DMS114 treated with DMSO at 0.1 percent for 48 hours (cell line): ENCODE data around the gene IRAK3.

Experiments
- DNase-seq: peaks from one replicate; lab custom pipeline; 2025; ENCODE audit not compliant: unreplicated experiment; lab: John Stamatoyannopoulos, UW

Gene IRAK3, protein sequence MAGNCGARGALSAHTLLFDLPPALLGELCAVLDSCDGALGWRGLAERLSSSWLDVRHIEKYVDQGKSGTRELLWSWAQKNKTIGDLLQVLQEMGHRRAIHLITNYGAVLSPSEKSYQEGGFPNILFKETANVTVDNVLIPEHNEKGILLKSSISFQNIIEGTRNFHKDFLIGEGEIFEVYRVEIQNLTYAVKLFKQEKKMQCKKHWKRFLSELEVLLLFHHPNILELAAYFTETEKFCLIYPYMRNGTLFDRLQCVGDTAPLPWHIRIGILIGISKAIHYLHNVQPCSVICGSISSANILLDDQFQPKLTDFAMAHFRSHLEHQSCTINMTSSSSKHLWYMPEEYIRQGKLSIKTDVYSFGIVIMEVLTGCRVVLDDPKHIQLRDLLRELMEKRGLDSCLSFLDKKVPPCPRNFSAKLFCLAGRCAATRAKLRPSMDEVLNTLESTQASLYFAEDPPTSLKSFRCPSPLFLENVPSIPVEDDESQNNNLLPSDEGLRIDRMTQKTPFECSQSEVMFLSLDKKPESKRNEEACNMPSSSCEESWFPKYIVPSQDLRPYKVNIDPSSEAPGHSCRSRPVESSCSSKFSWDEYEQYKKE

DNA sequence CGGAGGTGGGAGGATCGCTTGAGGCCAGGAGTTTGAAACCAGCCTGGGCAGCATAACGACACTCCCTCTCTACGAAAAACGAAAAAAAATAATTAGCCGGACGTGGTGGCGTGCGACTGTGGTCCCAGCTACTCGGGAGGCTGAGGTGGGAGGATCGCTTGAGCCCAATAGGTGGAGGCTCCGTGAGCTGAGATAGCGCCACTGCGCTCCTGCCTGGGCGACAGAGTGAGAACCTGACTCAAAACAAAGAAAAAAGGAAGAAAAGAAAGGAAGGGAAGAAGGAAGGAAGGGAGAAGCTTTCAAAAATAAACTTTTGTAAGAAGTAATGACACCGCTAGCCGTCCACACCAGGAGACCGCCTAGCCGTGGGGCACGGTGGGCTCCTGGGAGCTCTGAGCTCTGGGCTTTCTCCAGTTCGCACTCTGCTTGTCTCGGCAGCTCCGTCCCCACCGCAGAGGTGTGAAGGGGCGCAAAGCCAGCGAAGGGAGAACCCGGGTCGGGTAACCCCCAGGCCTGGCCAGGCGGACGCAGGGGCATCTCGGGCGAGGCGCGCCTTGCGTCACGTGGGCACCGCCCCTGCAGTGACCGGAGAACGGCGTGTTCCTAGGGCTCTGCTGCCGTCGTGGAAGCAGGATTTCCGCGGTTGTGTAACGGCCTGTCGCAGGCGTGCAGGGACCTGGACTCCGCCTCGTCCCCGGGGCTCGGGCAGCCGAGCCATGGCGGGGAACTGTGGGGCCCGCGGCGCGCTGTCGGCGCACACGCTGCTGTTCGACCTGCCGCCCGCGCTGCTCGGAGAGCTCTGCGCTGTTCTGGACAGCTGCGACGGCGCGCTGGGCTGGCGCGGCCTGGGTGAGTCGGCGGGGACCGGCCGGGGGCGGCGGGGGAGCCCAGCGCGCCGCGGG lies at the start of gene IRAK3:
Gene IRAK3, plus strand, starts transcription at position 631 of the 902 bp plus-strand sequence. Its CDS starts 86 bp downstream, at position 717.
- DNase-seq = peak; percentile 39

DNA sequence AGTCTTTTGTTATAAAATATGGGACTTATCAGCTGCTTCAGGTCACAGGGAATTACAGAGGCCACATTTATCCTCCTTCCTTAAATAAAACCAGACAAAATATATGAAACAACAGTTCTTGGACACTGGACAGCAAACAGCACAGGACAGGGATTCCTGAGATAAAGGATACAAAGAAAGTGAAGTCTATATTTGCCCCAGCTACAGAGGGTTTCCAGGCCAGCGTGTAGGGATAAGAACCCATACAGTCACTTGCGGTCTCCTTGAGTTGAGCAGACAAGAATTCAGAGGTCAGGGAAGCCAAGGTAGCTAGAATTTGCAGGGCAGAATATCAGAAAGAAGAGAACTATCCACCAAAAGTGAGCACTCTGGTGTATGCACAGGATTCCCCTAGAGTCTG lies 49.7 kb upstream of the IRAK3 start:
- no peak for DNase-seq

DNA sequence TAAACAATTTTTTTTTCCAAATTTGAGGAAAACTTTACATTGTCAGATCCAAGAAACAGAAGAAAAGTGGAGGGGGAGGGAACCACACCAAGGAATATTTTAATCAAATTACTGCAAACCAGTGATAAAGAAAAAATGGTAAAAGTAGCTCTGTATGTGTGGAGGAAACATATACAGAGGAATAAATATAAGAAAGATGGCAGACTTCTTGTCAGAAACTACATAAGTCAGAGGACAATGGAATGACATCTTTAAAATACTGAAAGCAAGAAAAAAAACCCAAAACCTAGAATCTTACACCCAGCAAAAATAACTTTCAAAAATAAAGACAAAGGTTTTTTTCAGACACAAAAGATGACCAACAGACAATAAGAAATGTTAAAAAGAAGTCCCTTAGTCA lies 48.3 kb upstream of the IRAK3 start:
- no peak for DNase-seq

DNA sequence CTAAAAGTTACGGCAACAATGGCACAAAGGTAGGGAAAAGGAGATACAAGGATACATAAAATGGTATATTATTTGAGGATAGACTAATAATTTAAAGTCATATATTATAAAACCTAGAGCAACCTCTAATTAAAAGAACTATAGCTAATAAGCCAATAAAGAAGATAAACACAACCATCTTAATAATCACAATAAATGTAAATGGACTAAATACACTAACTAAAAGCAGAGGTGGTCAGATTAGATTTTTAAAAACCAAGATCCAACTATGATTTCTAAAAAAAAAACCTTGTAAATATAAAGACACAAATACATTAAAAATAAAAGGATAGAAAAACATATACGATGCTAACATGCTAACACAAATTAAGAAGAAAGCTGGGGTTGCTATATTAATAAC lies 47.7 kb upstream of the IRAK3 start:
- no peak for DNase-seq

DNA sequence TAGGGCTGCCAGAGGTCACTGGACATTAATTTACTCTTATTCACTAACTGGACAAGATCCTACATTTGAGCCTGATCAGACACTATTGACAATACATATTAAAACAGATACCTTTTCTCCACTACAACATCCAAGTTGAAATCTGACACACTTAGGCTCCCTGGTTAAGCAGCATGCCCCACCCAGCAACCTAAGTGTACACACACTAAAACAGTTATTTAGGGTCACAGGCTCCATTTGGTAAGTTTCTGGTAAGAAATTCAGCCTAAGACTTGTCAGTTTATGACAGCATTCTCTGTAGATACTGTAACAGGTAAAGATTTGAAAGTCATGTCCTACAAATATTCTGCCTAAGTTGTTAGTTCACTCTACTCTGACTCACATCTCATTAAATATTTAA lies 46.2 kb upstream of the IRAK3 start:
- DNase-seq = no peak

DNA sequence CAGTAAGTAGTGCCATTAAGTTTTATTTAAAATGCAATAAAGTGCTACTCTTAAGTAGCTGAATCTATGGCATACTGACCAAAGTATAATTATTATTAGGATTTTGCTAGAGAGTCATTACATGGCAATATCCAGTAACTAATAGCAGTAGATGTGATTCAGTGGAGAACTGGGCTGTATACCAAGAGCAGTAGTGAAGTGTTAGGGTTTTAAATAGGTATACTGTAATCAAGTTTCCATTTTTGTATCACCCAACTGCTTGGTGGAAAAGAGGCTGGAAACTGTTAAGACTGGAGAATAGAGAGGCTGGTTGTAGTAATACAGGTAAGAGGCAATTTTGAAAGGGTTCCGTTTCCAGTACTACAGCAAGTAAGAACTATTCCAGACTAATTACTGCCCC lies 45.1 kb upstream of the IRAK3 start:
- DNase-seq = no peak

DNA sequence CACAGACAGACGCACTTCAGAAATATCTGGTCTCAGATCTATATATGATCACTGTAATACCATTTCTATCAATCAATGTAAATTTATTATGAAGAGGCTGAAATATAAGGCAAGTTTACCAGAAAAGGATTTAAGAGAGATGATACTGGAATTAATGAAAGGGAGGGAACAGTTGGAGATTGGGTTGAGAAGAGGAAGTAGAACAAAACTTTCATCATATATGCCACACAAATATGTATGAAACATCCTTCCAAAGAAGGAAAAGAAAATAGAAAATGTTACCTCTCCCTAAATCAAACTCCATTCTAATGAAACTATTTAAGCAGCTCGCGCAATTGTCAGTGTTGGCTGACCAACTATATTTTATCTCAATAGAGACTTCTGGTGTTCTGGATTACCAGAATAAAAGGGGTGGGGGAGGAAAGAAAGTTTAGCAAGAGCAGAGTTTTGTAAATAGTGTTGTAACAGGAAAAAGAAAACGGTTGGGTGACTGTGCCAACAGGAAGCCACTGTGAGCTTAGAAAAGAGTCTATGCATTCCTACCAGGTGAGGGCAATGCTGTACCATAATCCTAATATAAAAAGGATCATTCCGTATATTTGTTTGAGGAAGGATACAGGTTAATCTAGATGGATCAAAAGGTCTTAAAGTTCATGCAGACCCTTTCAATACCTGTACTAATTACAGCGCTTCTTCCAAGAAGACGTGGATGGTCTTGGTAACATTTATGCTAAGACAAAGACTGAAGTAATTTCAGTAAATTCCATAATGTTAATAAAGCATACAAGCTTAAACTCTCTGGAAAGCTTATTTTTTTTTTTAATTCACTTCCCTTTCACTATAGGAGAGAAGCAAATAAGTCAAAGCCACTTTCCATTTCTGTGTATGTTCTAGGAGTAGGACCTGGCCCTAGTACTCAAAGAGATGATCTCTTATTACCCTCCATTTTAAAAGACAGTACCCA lies 43.9 kb upstream of the IRAK3 start:
- no peak for DNase-seq

DNA sequence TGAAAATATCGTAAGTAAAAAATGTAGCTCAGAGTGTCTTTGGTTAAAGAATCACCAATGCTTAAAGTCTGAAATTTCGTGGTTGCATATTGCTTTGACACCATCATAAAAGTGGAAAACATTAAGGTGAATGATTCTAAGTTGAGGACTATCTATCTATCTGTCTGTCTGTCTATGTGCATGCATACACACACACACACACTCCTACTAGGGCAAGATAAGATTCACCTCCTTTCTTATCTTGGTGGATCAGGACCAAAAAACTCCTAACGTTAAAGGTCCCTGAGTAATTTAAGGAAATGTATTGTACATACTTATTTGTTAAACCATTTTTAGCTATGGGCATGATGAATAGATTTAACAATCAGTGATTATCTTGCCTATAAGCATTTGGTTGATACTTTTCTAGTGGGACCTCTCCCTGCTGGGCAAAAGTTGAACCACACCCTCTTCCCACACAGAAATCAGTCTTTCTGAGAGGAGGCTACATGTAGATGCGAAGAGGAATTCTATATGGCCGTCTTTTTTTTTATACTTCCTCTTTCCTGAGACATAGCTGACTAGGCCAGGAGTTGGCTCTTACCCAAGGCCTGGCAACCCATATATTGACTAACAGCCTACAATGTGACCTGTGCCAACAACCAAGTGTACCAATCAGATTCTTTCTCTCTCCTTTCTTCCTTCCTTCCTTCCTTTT lies 39.2 kb upstream of the IRAK3 start:
- no peak for DNase-seq

DNA sequence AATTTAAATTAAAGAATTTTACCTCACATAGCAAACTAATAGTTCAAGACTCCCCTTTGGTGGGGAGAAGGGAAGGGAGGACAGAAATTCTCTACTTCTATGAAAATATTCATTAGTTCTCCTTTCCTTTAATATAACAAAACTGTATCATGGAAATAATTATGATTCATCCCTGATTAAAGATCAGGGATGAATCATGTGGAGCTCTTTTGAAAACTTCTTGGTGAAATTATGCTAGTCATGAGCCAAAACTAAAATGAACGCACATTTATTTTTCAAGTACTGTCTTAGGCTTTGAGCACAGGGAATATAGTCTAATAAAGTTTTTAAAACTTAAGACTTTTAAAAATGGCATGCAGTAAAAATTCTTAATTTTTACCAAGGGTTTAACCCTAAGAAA lies 36.3 kb upstream of the IRAK3 start:
- no peak for DNase-seq

DNA sequence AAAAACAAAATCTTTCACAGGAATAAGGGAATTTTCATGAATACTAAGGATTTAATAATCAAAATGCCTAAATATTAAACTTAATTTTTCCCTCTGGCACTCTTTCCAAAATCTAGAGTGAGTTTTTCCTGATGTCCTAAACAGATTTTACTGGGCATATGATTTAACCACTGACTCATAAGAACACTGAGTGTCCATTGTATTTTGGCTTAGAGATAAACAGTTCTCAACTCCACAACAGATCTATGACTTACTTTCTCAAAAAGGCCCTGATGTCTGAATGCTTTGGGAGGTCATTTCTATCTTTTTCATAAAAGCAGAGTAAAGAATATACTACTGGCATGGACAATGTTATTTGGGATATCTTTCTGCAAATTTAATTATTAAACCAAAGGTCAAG lies 34.2 kb upstream of the IRAK3 start:
- no peak for DNase-seq

DNA sequence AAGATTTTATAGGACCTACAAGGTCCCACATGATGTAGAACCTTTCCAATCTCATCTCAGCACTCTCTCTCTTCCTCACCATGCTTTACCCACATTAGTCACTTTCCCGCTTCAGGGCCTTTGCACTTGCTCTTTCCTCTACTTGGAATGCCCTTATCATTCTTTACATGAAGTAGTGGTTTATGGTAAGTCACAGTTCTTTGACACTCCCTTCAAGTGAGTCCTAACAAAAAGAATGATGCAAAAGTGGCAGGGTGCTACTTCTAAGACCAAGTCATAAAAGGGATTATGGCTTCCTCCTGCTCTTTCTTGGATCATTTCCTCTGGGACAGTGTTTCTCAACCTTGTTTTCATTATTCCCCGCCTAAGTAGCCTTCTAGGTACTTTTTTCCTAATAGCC lies 32.4 kb upstream of the IRAK3 start:
- DNase-seq = no peak

DNA sequence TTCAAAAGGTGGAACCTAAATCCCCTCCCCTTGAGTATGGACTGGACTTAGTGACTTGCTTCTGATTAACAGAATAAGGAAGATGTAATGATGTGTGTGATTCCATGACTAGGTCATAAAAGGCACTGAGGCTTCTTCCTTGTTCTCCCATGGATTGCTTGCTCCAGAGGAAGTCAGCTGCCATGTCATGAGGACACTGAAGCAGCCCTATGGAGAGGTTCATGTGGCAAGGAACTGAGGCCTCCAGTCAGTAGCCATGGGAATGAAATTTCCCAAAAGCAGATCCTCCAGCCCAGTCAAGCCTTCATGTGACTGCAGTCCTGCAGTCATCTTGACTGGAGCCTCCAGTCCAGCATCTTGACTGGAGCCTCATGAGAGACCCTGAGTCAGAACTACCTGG lies 29.9 kb upstream of the IRAK3 start:
- DNase-seq = no peak

DNA sequence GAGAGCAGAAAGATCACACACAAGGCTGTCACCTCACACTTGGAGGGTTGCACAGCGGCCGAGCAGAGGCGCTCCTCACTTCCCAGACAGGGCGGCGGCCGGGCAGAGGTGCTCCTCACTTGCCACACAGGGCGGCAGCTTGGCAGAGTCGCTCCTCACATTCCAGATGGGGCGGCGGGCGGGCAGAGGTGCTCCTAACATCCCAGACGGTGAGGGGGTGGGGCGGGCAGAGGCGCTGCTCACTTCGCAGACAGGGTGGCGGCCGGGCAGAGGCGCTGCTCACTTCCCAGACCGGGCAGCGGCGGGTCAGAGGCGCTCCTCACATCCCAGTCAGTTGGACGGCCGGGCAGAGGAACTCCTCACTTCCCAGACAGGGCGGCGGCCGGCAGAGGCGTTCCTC lies 28.3 kb upstream of the IRAK3 start:
- DNase-seq = no peak

DNA sequence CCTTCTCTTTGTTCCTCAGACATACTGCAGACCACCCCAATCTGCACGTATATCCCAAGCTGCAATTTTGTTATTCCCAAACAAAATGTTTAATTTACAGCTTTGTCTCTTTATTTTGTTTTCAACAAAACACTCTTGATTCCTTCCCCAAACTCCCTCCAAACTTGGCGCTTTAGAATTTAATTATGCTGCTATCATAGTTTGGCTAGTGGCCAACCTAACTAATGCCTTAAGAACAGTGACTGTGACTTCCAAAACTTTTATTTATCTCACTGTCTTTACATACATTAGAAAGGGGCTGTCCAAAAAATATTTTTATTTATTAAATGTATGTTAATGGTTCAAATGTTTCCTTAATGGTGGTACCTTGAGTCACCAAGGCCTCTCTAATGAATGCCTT lies 26.3 kb upstream of the IRAK3 start:
- no peak for DNase-seq

DNA sequence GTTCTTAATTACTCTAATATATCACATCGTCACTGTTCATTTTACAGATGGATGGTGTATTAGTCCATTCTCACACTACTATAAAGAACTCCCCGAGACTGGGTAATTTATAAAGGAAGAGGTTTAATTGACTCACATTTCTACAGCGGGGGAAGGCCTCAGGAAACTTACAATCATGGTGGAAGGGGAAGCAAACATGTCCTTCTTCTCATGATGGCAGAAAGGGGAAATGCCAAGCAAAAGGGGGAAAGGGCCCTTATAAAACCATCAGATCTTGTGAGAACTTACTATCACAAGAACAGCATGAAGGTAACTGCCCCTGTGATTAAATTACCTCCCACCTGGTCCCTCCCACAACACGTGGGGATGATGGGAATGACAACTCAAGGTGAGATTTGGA lies 25.7 kb upstream of the IRAK3 start:
- DNase-seq = no peak

DNA sequence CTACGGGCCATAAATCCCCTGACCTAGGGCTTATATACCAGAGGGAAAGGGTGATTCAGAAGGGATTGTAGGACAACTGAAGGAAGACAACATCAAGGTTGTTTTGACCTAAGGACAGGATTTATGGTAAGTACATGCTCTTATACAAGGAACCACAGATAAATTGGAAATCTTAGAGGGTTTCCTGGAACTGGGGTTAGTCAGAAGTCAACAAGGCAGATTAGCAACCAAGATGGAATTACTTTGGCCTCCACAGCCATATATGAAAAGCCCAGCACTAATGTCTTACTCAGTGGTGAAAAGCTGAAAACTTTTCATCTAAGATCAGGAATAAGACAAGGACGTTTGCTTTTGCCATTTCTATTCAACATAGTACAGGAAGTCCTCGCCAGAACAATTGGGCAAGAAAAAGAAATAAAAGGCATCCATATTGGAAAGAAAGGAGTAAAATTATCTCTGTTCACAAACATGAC lies 24.6 kb upstream of the IRAK3 start:
- no peak for DNase-seq

DNA sequence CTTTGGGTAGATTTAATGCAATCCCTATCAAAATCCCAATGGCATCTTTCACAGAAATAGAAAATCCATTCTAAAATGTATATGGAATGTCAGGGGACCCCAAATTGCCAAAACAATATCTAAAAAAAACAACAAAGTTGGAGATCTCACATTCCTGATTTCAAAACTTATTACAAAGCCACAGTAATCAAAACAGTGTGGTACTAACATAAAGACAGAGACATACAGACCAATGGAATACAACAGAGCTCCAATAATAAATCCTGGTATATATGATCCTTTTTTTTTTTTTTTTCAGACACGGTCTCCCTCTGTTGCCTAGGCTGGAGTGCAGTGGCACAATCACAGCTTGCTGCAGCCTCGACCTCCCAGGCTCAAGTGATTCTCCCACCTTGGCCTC lies 23.9 kb upstream of the IRAK3 start:
- DNase-seq = no peak

DNA sequence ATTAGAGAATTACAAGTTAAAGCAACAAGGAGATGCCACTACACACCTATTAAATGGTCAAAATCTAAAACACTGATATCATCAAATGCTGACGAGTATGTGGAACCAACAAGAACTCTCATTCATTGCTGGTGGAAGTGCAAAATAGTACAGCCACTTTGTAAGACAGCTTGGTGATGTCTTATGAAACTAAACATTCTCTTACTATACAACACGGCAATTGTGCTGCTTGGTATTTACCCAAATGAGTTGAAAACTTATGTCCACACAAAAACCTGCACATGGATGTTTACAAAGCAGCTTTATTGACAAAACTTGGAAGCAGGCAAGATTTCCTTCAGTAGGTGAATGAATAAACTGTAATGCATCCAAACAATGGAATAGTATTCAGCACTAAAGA lies 22.5 kb upstream of the IRAK3 start:
- DNase-seq = no peak

DNA sequence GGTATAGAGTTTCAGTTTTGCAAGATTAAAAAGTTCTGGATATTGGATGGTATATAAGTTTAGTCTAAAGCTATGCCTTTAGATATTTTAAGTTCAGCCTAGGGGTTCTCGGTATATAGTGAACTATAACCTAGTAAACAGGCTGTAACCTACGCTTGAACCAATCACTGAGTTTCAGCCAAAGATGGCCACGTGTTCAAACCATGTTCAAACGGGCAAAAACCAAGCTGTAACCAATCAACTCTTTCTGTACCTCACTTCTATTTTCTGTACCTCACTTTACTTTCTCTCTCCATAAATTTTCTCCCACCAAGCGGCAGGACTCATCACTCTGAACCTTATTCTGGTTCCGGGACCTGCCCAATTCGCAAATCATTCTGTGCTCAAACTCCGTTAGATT lies 20.6 kb upstream of the IRAK3 start:
- peak; percentile 61 for DNase-seq
